DMS53 treated with DMSO at 0.1 percent for 48 hours (cell line): ENCODE measurements around the gene PPT2.
"Not testable (repeated sequence)": the region's sequence is repeated elsewhere in the genome, so short reads cannot be mapped to it uniquely, and the experiment has no call there.

Experiments used
- DNase-seq: peaks from one replicate; lab custom pipeline; 2025; ENCODE audit not compliant: unreplicated experiment; lab: John Stamatoyannopoulos, UW

PPT2 gene

DNA sequence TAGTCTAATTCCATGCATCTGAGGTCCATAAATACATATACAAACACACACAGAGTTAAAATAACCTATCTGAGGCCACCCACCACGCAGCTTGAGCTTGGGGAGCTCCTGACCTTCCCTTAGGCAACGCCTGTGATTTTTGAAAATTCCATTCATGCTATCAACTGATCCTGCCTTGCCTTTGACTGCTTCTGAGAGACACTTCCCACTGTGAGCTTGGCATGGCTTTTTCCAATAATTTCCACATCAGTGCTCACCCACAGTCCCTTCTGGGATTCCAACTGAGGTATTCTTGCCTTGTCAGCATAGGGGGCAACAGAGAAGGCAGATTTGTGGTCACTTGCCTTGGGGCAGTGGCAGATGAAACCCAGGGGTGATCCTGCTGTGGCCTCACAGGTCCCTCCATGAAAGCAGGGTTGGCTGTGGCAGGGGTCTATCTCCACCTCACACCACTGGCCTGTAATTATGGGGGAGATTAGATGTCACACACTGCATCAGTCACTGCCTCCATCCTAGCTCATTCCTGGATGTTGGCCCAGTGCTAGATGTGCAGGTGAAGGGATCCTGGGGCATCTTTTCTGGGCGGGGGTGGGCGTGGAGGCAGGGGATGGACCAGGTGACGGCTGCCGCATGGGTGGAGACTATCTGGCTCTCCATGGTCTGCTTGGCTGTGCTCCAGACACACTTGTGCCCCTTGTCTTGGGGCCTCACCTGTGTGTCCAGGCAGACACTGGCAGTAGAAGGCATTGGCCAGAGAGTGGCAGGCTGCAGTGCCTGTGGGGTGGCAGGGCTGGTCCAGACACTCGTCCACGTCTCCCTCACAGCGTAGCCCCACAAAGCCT, 49.7 kb downstream of the PPT2 start:
- no peak for DNase-seq

DNA sequence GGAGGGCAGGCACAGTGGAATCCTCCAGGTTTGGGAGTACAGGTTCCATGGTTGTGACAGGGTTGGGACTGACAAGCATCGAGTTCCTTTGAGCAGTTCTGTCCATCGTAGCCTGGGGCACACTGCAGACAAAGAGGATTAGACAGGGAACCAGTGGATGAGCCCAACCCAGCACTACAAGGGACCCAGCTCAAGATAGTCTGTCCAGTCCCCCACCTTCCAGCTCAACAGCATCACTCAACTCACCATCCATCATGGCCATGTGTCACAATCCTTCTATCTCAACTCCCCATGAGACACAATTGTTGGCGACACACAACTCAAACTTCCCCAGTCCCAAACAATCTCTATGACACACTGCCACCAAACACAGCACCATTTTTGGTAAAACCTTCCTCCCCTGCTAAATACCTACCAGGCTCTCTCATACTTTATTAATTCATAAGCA, 50.4 kb downstream of the PPT2 start:
- DNase-seq = no peak

DNA sequence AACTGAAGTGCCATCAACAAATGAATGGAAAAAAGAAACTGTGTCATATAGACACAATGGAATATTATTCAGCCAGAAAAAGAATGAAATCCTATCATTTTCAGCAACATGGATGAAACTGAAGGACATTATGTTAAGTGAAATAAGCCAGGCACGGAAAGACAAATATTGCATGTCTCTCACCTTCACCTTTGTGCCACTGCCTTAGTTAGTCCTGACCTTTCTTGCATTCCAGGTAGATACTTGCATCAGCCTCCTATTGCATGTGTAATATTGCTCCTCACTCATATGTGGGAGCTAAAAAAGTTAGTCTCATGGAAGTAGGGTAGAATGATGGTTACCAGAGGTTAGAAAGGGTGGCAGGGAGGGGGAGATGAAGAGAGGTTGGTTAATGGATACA, 55.1 kb downstream of the PPT2 start:
- no peak for DNase-seq

- DNase-seq = no peak
These were observed 56.3 kb downstream of the PPT2 start for GRCh38 chr6:32210191-32210601.

- DNase-seq = not testable (repeated sequence)
These were observed 57.5 kb downstream of the PPT2 start for GRCh38 chr6:32211432-32211831.

DNA sequence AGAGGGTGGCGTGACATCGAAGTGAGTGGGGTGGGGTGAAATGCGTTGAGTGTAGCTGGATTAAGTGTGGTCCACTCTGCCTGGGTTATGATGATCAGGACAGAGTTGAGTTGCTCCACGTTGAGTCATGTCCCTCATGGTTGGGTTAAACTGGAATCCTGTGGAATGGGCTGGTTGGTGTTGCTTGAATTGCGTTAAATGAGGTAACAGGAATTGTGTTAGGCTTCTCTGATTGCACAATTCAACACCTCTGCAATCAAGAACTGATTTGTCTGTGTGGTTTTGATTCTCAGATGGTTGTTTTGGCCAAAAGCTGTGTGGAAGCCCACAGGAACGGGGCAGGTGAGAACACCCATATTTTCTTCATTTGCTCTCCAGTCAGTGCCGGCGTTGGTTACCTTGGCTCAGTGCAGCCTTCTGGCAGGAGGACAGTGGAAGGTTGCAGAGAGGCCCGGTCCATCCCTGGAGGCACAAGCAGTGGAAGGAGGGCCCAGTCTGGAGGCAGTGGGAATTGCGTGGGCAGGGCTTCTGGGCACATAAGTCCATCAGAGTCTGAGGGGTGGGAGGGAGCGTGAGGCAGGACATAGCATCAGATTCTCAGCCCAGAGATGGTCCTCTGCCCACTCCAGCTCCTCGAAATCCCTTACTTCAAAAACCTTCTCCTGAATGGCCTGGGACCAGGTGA, 58.3 kb downstream of the PPT2 start:
- no peak for DNase-seq
